Keratinocyte (primary cell): ENCODE results near the gene CNIH1. TPM values are rescaled to one million over a fixed set of nuclear protein-coding genes. Genes with fewer than 3 reads are reported as not detected.

ENCODE experiments used
- DNase-seq: peaks from one replicate; pipeline ENCODE4 v3.0.0-alpha.2; 2011; ENCODE audit warnings: low read depth, missing footprints, low spot score
- FAIRE-seq: peaks from 2 replicates; lab custom pipeline; 2011; peaks lifted over from hg19 to GRCh38; lab: Jason Lieb, UNC
- H2AFZ ChIP-seq: 2 replicates; pipeline ENCODE4 v1.6.0; 2012; ENCODE audit warnings: low read length, control low read depth, inconsistent platforms; ENCODE audit not compliant: control insufficient read depth
- H3K27ac ChIP-seq: 2 replicates; pipeline ENCODE4 v1.5.1; 2011; ENCODE audit warnings: low read length; ENCODE audit not compliant: control insufficient read depth, insufficient read depth
- H3K27me3 ChIP-seq: 3 replicates; pipeline ENCODE4 v1.6.0; 2011; ENCODE audit warnings: low read length; ENCODE audit not compliant: control insufficient read depth, insufficient read depth; ENCODE audit errors: extremely low read depth
- H3K36me3 ChIP-seq, 2 experiments: 2 replicates in 1 of 2; 3 replicates in 1 of 2; pipeline ENCODE4 v1.5.1; 2011; ENCODE audit warnings: low read length in 2 of 2, mild to moderate bottlenecking in 1 of 2; ENCODE audit not compliant: control insufficient read depth in 2 of 2, insufficient read depth in 2 of 2; ENCODE audit errors: extremely low read depth in 1 of 2
- H3K4me1 ChIP-seq: 3 replicates; pipeline ENCODE4 v1.5.1; 2011; ENCODE audit warnings: low read length; ENCODE audit not compliant: control insufficient read depth, insufficient read depth; ENCODE audit errors: extremely low read depth
- H3K4me2 ChIP-seq: 3 replicates; pipeline ENCODE4 v1.6.0; 2011; ENCODE audit warnings: low read depth, low read length; ENCODE audit not compliant: control insufficient read depth, insufficient read depth; ENCODE audit errors: extremely low read depth
- H3K4me3 ChIP-seq, 3 experiments: fragments of 200-600 bp in 1 of 3; sonication (generic) in 1 of 3; 2 replicates in 2 of 3; 3 replicates in 1 of 3; pipeline ENCODE4 v1.5.1; 2011 to 2016; ENCODE audit warnings: low read length in 3 of 3, mild to moderate bottlenecking in 3 of 3, control low read depth in 2 of 3, inconsistent platforms in 1 of 3, low read depth in 1 of 3, mixed read lengths in 1 of 3, mixed run types in 1 of 3, moderate library complexity in 1 of 3; ENCODE audit not compliant: control insufficient read depth in 2 of 3, insufficient read depth in 2 of 3; ENCODE audit errors: extremely low read depth in 1 of 3
- H3K79me2 ChIP-seq: 2 replicates; pipeline ENCODE4 v1.6.0; 2012; ENCODE audit warnings: low read length; ENCODE audit not compliant: control insufficient read depth, insufficient read depth
- H3K9ac ChIP-seq: 3 replicates; pipeline ENCODE4 v1.6.0; 2011; ENCODE audit warnings: low read length; ENCODE audit not compliant: control insufficient read depth, insufficient read depth; ENCODE audit errors: extremely low read depth
- H3K9me1 ChIP-seq: 3 replicates; pipeline ENCODE4 v1.6.0; 2011; ENCODE audit warnings: low read length; ENCODE audit not compliant: control insufficient read depth, insufficient read depth; ENCODE audit errors: extremely low read depth
- H3K9me3 ChIP-seq: 2 replicates; pipeline ENCODE4 v1.5.1; 2012; ENCODE audit warnings: low read depth, low read length; ENCODE audit not compliant: control insufficient read depth
- H4K20me1 ChIP-seq: 3 replicates; pipeline ENCODE4 v1.6.0; 2011; ENCODE audit warnings: low read length; ENCODE audit not compliant: control insufficient read depth, insufficient read depth; ENCODE audit errors: extremely low read depth
- EZH2 ChIP-seq: IDR thresholded peaks from one replicate; pipeline ENCODE4 v1.6.1; 2012; ENCODE audit warnings: inconsistent platforms, mild to moderate bottlenecking, low read length, moderate library complexity
- dilution Hi-C: fragments of 300-500 bp; cut with MboI; formaldehyde crosslinking; loops from one replicate; pipeline ENCODE4 v1.7.0; 2020; ENCODE audit warnings: low sequenced_read_pairs; ENCODE audit not compliant: extremely low pct_ligation_motif_present
- polyA plus RNA-seq, 5 experiments: library from polyadenylated mRNA; depleted of rRNA in 3 of 5; stranded (reverse) in 3 of 5; stranded (forward) in 1 of 5; unstranded in 1 of 5; fragments of >200 nt; gene quantifications; 1 replicate in 1 of 5; 2 replicates in 3 of 5; 3 replicates in 1 of 5; pipeline versions ENCODE4 v1.2.1 to v1.2.3, GENCODE V29; 2011 to 2012; ENCODE audit warnings: missing spikeins in 2 of 5, low read depth in 1 of 5, low replicate concordance in 1 of 5
- TF ChIP-seq, protein P1 (sequence below), 3 experiments: IDR thresholded peaks in 1 of 3; conservative IDR thresholded peaks in 1 of 3; optimal IDR thresholded peaks in 1 of 3; 2 replicates in 2 of 3; 3 replicates in 1 of 3; pipeline versions ENCODE3 to v1.5.1; 2011; ENCODE audit warnings: low read length in 3 of 3, mild to moderate bottlenecking in 3 of 3, moderate library complexity in 2 of 3, control low read depth in 1 of 3, inconsistent platforms in 1 of 3; ENCODE audit not compliant: insufficient read depth in 2 of 3; ENCODE audit errors: extremely low read depth in 1 of 3

The CNIH1 gene
- polyA plus RNA-seq, 1 donor (not counting 4 experiments of a cell fraction or from before 2014, with no cell fraction given): 322 TPM

DNA sequence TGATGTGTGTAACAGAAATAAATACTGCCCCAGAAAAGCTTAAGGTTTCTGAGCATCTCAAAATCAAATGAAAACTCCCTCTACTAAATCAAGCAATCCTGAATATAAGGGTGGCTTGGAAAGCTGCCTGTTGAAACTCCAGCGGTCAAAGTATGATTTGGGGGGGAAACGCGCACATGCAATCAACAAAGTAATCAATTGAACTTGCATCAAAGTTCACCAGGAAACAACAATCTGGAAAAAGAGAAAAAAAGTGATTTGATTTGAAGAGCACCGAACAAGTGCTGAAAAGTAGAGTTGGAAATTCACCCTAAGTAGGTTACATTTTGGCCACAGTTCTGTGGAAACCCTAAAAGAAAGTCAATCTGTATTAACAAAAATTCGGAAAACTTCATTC is 700 bp downstream of the CNIH1 start:
- peak overlapping the region; percentile 94 for H3K27ac ChIP-seq
- H4K20me1 ChIP-seq: peaks cover 5% of the 10 kb centered on the region
- H3K79me2 ChIP-seq: peaks cover 51% of the 10 kb centered on the region
- peak overlapping the region; percentile 93 for H3K9ac ChIP-seq
- TF ChIP-seq EZH2: no peak
- TF ChIP-seq, protein P1, sequence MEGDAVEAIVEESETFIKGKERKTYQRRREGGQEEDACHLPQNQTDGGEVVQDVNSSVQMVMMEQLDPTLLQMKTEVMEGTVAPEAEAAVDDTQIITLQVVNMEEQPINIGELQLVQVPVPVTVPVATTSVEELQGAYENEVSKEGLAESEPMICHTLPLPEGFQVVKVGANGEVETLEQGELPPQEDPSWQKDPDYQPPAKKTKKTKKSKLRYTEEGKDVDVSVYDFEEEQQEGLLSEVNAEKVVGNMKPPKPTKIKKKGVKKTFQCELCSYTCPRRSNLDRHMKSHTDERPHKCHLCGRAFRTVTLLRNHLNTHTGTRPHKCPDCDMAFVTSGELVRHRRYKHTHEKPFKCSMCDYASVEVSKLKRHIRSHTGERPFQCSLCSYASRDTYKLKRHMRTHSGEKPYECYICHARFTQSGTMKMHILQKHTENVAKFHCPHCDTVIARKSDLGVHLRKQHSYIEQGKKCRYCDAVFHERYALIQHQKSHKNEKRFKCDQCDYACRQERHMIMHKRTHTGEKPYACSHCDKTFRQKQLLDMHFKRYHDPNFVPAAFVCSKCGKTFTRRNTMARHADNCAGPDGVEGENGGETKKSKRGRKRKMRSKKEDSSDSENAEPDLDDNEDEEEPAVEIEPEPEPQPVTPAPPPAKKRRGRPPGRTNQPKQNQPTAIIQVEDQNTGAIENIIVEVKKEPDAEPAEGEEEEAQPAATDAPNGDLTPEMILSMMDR (optimal IDR thresholded peaks at IDR 0.05 in 1 of 3, IDR thresholded peaks at IDR 0.05 in 1 of 3, conservative IDR thresholded peaks at IDR 0.05 in 1 of 3; ENCODE audit: extremely low read depth in 1 of 3, insufficient read depth in 2 of 3, low read length in 3 of 3): no peak
- peak overlapping the region; percentile 98 for H3K4me2 ChIP-seq
- H3K36me3 ChIP-seq: peaks cover 0 to 3% of the 10 kb centered on the region in 2 experiments
- dilution Hi-C loops: no loop called here
- DNase-seq (no peak), FAIRE-seq (no peak)
- no peaks in the 10 kb centered on the region for H3K27me3 ChIP-seq
- H3K9me3 ChIP-seq: no peaks in the 10 kb centered on the region
- peak overlapping the region; percentile 74 for H2AFZ ChIP-seq
- H3K9me1 ChIP-seq: peaks cover 4% of the 10 kb centered on the region
- peaks cover 36% of the 10 kb centered on the region for H3K4me1 ChIP-seq
- H3K4me3 ChIP-seq: peak overlapping the region; percentile 50 to 99 (median 94)

DNA sequence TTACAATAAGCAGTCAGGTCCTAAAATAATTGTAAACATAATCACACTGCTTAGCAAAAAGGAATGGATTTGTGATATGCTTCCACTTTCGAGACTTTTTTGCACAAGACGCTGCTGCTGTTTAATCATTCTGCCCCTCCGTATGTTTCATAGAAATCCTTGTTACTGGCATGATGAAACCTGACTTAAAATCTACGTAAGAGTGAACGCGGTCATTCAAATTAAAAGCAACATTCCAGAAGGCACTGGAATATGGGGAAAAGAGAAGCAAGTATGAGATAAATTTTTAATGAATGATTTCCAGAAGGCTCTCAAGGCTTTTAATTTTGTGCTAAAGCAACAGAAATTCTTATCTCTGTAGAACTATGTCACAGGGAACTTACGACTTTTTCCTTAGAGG is 1.1 kb downstream of the CNIH1 start:
- Histone ChIP-seq H3K79me2 (peaks cover 55% of the 10 kb centered on the region), H3K27ac (peak overlapping the region; percentile 94), H3K36me3 (peaks cover 0 to 3% of the 10 kb centered on the region in 2 experiments), H2AFZ (no peak overlapping the region), H3K9me3 (no peaks in the 10 kb centered on the region), H3K4me2 (peak overlapping the region; percentile 98), H3K4me1 (peaks cover 40% of the 10 kb centered on the region), H3K9ac (peak overlapping the region; percentile 93), H4K20me1 (peaks cover 5% of the 10 kb centered on the region), H3K27me3 (no peaks in the 10 kb centered on the region), H3K4me3 (peak overlapping the region; percentile 50 to 99 (median 94)), H3K9me1 (peaks cover 4% of the 10 kb centered on the region)
- dilution Hi-C loops: no loop called here
- TF ChIP-seq EZH2: no peak
- TF ChIP-seq, protein P1 (optimal IDR thresholded peaks at IDR 0.05 in 1 of 3, IDR thresholded peaks at IDR 0.05 in 1 of 3, conservative IDR thresholded peaks at IDR 0.05 in 1 of 3; ENCODE audit: extremely low read depth in 1 of 3, insufficient read depth in 2 of 3, low read length in 3 of 3): no peak
- FAIRE-seq (no peak), DNase-seq (no peak)
